Measurements from ENCODE around the gene CARNS1.

CARNS1 gene

GRCh38 chr11:67440229-67441097 lies 25.0 kb downstream of the CARNS1 start:
- no peak overlapping the region for H3K4me3 ChIP-seq
- no peak for DNase-seq (ENCODE audit: low spot score)
- TF ChIP-seq, protein P1, sequence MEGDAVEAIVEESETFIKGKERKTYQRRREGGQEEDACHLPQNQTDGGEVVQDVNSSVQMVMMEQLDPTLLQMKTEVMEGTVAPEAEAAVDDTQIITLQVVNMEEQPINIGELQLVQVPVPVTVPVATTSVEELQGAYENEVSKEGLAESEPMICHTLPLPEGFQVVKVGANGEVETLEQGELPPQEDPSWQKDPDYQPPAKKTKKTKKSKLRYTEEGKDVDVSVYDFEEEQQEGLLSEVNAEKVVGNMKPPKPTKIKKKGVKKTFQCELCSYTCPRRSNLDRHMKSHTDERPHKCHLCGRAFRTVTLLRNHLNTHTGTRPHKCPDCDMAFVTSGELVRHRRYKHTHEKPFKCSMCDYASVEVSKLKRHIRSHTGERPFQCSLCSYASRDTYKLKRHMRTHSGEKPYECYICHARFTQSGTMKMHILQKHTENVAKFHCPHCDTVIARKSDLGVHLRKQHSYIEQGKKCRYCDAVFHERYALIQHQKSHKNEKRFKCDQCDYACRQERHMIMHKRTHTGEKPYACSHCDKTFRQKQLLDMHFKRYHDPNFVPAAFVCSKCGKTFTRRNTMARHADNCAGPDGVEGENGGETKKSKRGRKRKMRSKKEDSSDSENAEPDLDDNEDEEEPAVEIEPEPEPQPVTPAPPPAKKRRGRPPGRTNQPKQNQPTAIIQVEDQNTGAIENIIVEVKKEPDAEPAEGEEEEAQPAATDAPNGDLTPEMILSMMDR (IDR thresholded peaks at IDR 0.05): no peak
- H3K27ac ChIP-seq: peak overlapping the region; percentile 61 to 74

DNA sequence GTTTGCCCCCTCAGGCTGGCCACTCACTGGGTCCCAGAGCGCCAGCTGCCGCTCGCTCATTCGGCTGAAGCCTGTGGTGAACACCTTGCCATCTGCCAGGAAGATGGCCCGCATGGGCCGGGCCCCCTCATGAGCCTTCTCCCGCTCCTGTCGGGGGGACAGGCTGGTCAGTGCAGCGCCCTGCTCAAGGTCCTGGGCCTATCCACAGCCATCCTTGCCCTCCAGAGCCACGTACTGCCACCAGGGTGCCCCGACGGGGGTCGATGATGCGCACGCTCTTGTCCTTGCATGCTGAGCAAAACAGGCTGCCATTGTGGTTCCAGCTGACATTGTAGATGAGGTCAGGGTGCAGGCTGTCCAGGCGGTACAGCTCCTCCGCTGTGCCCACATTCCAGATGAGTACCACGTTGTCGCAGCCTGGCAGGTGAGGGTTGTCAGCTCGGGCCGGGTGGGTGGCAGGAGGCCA lies 25.7 kb downstream of the CARNS1 start:
- TF ChIP-seq, protein P1 (IDR thresholded peaks at IDR 0.05): no peak
- H3K27ac ChIP-seq: peak overlapping the region in 1 of 2 donors; percentile 74

GRCh38 chr11:67441731-67442351 lies 26.4 kb downstream of the CARNS1 start:
- TF ChIP-seq, protein P1 (IDR thresholded peaks at IDR 0.05): no peak
- DNase-seq (ENCODE audit: low spot score): no peak
- Histone ChIP-seq H3K4me3 (peak overlapping the region; percentile 79), H3K27ac (peak overlapping the region in 1 of 2 donors; percentile 96)

More for the DNA sequence above, 25.7 kb downstream of the CARNS1 start:
- no peak for DNase-seq (ENCODE audit: low spot score)
- no peak overlapping the region for H3K4me3 ChIP-seq

- H3K27ac ChIP-seq: peak overlapping the region; percentile 88 to 96
- TF ChIP-seq, protein P1 (IDR thresholded peaks at IDR 0.05): no peak
- H3K4me3 ChIP-seq: peak overlapping the region; percentile 79
- no peak for DNase-seq (ENCODE audit: low spot score)
These were observed 27.3 kb downstream of the CARNS1 start for GRCh38 chr11:67442504-67443404.

DNA sequence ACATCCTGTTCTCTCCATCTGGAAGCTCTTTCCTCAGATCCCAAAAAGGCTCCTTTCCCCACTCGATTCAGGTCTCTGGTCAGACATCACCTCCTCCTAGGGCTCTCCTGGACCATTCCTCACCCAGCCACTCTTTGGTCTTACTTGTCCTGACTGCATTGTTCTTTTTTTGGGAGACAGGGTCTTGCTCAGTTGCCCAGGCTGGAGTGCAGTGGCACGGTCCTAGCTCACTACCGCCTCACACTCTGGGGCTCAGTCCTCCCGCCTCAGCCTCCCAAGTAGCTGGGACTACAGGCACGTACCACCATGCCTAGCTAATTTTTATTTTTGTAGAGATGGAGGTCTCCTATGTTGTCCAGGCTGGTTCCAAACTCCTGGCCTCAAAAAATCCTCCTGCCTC lies 30.0 kb downstream of the CARNS1 start:
- no peak overlapping the region for H3K27ac ChIP-seq

GRCh38 chr11:67448220-67448609 lies 32.7 kb downstream of the CARNS1 start:
- Histone ChIP-seq H3K4me3 (no peak overlapping the region), H3K27ac (no peak overlapping the region)
- DNase-seq (ENCODE audit: low spot score): no peak
- TF ChIP-seq, protein P1 (IDR thresholded peaks at IDR 0.05): no peak

More for the DNA sequence above, 30.0 kb downstream of the CARNS1 start:
- DNase-seq (ENCODE audit: low spot score): no peak
- no peak overlapping the region for H3K4me3 ChIP-seq
- TF ChIP-seq, protein P1 (IDR thresholded peaks at IDR 0.05): no peak

All from coronary artery (tissue), 2 donors.